Kidney glomerular epithelial cell (primary cell): ENCODE results near the gene SCNN1B.
"Not testable (repeated sequence)": the region's sequence is repeated elsewhere in the genome, so short reads cannot be mapped to it uniquely, and the experiment has no call there.

Experiments
- DNase-seq: peaks from one replicate; lab custom pipeline; 2025; lab: John Stamatoyannopoulos, UW

The SCNN1B gene

DNA sequence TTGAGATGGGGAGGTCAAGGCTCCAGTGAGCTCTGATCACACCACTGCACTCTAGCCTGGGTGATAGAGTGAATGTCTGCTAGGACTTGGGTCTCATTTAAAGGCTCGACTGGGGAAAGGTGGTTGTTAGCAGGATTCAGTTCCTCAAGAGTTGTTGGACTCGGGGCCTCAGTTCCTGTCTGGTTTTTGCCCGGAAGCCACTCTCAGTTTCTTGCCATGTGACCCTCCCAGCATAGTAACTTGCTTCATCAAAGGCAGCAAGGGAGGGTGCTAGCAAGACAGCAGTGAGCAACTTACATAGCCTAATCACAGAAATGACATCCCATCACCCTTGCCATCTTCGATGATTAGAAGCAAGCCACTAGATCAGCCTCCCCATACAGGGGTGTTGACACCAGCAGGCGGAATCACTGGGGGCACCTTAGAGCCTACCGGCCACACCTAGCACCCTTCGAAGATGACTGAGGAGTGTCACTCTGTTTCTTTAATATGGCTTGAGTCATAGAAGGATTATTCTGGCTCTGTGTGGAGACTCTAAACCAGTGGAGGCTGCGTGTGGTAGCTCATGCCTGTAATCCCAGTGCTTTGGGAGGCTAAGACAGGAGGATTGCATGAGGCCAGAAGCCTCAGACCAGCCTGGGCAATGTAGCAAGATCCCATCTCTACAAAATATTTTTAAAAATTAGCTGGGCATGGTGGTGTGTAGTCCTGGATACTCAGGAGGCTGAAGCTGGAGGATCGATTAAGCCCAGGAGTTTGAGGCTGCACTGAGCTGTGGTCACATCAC is 13.2 kb upstream of the SCNN1B start:
- DNase-seq: no peak

DNA sequence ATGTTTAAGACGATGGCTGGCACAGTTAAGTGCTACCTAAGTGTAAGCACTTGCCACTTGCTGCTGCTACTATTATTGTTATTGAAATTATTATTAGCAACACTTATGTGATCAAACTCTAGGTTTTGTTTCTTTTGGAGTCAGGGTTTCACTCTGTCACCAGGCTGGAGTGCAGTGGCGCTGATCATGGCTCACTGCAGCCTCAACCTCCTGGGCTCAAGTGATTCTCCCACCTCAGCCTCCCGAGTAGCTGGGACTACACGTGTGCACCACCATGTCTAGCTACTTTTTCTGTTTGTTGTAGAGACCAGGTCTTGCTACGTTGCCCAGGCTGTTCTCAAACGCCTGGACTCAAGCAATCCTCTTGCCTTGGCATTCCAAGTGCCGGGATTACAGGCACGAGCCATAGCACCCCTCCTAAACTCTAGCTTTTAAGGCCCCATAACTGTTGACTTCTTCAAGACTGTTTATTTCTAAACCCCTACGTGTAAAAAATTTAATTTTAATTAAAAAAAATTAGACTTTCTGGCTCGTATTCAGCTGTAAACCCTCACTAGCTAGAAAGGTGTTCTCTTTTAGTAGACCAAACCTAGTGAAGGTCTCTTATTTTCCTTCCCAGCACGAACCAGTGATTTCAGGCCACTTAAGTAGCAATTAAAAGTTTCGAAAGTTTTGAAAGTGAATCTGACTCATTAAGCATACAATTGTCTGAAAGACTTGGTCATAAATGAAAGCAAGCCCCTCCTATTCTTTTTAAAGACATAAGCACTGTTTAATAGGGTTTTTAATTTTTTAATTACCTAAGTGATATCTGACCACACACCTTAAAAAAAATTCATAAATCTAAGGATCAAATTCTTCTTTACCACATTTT is 11.7 kb upstream of the SCNN1B start:
- no peak for DNase-seq

DNA sequence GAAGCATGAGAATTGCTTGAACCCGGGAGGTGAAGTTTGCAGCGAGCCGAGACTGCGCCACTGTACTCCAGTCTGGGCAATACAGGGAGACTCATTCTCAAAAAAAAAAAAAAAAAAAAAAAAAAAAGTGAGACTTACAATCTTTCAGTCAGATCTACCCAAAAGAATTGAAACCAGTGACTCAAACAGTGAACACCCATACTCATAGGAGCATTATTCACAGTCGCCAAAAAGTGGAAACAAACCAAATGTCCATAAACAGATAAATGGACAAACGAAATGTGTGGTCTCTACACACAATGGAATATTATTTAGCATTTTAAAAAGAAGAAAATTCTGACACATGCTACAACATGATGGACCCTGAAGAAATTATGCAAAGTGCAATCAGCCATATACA is 9.1 kb upstream of the SCNN1B start:
- no peak for DNase-seq

DNA sequence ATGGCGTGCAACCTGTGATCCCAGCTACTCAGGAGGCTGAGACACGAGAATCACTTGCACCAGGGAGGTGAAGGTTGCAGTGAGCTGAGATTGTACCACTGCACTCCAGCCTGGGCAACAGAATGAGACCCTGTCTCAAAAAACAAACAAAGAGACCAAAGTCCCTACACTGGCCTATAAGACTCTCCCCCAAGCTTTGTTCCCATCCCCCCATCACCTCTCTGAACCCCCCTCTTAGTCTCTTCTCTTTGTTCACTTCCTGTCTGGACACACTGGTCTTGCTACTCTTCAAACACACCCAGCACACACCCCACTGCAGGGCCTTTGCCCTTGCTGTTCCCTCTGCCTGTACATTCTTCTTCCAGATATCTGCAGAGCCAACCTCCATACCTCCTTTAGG is 7.8 kb upstream of the SCNN1B start:
- no peak for DNase-seq

DNA sequence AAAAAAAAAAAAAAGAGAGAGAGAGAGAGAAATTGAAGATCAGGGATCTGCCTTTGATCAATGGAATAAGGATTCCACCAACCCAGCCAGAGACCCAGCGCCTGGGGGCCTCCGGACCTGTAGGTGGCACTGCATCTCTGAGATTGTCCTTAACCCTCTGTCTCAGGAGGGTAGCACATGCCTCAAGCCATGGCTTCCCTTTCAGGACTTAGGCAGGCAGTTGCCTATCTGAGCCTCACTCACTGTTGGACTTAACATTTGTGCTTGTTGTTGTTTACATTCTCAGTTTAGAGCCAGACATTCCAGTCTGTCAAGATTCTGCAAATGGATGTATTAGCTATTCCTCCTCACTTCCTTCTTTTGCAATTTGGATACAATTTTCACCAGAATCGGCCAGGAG is 5.1 kb upstream of the SCNN1B start:
- DNase-seq: no peak

DNA sequence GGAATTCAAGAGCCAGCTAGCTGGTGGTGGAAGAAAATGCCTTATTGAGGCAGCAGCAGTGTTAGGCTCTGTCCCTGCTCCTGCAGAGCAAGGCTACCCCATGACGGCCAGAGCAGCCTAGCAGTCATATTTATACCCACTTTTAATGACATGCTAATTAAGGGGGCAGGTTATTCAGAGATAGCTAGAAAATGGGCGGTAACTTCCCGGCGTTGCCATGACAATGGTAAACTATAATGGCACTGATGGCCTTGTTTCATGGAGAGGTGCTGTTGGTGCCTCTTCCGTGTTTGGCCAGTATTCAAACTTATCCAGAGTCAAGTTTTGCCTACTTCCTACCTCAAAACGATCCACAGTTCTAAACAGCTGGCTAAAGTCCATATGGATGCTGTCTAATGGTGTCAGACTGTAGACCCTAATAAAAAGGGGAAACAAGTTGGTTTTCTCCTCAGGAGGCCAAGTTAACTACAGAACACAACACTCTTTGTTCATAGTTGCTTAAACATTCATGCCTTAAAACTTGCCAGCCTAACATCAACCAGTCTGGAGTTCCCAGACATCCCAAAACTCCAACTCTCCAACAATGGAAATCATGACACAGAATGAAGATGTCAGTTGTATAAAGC is 3.7 kb upstream of the SCNN1B start:
- no peak for DNase-seq

DNA sequence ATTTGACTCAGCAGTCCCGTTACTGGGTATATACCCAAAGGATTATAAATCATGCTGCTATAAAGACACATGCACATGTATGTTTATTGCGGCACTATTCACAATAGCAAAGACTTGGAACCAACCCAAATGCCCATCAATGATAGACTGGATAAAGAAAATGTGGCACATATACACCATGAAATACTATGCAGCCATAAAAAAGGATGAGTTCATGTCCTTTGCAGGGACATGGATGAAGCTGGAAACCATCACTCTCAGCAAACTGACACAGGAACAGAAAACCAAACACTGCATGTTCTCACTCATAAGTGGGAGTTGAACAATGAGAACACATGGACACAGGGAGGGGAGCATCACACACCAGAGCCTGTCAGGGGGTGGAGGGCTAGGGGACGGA is 2.3 kb upstream of the SCNN1B start:
- not testable (repeated sequence) for DNase-seq

DNA sequence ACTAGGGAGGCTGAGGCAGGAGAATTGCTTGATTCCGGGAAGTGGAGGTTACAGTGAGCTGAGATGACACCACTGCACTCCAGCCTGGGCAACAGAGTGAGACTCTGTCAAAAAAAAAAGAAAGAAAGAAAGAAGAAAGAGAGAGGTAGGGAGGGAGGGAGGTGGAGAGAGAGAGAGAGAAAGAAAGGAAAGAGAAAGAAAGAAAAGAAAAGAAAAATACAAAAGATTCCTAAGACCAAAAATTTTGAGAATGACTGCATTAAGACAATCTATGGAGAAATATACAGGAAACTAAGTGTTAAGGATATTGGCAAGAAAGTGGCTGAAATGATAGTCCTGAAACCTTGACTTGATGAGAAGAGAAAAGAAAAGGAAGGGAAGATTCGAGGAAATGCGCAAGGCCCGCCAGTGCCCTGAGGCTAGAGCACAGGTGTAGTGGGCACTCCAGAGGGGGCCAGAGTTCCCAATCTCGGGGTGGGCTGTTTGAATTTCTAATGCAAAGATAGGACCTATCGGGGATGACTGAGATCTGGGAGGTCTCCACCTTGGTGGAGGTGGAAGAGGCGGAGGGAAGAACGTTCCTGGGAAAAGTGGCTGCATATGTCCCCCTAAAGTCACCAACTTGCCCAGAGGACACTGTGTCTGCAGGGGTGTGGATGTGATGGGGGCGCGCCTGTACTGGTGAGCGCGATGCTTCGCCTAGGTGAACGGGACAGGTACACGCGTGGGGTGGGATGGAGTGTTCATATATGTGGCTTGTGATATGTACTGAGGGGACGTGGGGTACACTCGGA is 654 bp upstream of the SCNN1B start:
- DNase-seq: no peak

DNA sequence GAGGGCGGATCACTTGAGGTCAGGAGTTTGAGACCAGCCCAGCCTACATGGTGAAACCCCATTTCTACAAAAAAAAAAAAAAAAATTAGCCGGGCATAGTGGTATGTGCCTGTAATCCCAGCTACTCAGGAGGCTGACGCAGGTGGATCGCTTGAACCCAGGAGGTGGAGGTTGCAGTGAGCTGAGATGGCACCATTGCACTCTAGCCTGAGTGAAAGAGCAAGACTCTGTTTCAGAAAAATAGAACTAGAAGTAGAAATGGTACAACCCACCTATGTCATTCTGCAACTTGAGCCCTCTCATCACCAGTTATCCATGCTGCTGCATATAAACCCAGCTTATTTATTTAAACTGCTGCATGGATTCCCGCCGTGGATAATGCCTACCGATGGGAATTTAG is 1.6 kb downstream of the SCNN1B start:
- DNase-seq: no peak

DNA sequence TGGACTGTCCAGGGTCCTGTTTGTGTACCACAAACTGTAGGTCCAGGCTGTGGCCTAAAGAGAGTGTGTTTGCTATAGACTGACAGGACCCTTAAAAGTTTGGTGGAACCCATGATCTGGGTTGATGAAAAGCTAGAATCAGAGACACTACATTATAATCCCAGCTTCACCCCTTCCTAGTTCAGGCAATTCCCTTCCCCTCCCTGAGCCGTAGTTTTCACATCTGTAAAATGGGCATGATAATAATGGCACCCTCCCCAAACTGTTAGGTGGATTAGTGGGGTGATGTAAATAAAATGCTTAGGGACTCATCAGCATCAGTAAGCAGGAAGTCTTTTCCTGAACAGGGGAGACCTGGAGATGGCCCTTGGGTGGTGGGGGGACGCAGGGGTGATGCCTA is 2.5 kb downstream of the SCNN1B start:
- no peak for DNase-seq

DNA sequence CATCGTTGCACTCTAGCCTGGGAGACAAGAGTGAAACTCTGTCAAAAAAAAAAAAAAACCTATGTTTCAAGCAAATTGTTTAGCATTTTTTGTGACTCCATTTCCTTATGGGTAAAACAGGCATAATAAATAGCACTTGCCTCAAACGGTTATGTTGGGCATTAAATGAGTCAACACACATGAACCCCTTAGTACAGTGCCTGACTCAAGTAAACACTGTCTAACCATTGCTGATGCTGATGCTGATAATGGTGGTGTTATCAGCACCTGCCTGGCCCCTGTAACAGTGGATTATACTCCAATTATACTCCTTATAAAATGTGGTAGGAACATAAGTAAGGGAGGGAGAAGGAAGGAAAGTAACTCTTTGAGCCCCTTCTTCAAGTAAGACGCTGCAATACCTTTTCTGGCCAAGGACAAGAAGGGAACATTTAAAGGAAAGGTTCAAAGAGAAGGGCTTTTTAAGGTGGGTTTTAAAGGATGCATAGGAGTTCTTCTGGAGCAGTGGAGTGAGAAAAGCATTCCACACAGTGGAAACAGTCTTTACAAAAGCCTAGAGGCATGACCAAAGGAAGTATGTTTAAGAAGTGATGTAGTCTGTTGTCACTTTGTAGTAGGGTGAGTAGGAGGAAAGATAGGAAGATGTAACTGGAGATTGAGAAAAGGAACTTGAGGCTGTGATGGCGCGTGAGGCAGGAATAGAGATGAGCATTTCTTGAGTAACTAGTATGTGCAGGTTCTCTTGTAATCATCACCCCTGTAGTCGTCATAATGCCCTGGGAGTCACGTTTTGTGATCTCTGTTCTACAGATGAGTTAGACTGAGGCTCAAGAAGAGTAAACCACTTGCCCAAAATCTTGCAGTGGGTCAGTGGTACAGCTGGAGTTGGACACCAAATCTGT is 4.3 kb downstream of the SCNN1B start:
- DNase-seq: no peak

DNA sequence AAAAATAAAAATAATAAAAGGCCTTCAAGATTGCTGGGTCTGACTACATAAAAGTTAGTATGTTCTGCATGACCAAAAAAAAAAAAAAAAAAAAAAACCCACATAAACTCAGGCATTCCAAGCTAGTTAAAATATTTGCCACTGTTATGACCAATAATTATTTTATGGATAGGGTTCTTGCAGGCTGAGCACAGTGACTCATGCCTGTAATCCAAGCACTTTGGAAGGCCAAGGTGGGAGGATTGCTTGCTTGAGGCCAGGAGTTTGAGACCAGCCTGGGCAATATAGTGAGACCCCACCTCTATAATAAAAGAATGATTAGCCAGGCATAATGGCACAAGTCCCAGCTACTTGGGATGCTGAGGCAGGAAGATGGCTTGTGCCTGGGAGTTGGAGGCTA is 8.1 kb downstream of the SCNN1B start:
- no peak for DNase-seq

DNA sequence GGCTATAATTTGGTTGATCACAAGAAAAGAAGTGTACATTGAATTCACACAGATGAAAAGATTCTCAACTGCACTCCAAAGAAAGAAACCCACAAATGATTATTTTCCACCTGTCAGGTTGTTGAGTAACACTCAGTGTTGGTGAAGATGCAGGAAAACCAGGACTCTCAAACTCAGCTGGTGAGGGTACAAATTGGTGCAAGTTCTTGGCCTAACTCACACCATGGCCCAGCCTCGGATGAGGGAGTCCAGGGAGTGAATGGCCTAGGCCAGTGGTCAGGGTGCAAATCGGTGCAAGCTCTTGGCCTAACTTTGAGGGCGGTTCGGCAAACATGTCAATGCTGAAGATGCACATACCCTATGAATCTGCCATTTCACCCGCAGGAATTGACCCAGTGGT is 8.6 kb downstream of the SCNN1B start:
- DNase-seq: no peak

DNA sequence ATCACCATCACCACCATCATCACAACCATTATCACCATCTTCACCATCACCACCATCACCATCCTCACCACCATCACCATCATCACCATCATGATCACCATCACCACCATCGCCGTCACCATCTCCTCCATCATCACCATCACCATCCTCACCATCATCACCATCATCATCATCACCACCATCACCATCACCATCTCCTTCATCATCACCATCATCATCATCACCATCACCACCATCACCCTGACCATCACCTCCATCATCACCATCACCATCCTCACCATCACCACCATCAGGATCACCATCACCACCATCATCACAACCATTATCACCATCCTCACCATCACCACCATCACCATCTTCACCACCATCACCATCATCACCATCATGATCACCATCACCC is 14.1 kb downstream of the SCNN1B start:
- DNase-seq: no peak

DNA sequence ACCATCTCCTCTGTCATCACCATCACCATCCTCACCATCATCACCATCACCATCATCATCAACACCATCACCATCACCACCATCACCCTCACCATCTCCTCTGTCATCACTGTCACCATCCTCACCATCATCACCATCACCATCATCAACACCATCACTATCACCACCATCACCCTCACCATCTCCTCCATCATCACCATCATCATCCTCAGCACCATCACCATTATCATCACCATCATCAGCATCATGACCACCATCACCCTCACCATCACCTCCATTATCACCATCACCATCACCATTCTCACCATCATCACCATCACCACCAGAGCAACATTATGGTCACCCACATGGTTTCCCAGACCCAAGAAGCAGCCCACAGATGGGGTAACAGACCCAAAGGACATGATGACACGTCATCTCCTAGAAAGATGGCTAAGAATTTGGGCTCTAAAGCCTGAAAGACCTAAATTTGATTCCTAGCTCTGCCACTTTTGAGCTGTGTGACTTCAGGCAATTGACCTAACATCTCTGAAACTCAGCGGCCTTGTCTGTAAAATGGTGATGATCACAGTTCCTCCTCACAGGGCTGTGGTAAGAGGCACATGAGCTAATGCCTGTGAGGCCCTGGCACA is 14.6 kb downstream of the SCNN1B start:
- no peak for DNase-seq

DNA sequence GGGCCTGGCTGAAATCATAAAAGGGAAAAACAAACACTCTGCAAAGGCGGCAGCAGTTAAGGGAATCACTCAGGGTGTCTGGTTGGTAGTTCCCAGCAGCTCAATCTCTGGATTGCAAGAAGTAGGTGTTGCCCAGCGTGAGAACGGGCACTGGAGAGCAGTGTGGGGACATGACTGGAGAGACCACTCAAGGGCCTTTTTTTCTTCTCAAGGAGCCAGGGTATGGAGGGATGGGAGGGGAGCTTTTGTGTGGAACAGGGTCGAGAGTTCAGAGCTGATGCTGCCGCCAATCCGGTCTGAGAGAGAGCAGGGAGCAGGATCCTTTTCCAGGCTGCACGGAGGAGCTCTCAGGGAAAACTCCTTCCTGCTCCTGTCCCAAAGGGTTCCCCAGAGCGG is 15.2 kb downstream of the SCNN1B start:
- no peak for DNase-seq

DNA sequence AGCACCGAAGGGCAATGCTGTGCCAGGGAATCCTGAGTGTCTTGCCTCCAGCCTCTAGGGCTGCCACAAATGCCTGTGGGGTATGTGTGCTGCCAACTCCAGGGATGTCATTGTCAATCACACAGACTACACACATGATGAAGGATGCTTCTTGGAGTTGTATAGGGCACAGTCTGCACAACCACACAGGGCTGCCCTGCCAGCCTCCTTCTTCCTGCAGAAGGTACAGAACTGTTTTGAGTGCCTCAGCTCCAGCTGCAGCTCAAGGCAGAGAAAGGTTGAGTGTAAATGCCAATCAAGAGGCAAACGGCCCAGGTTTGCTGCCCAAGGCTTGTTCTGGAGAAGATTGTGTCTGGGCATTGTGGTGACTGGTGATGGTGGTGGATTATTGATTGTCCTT is 15.6 kb downstream of the SCNN1B start:
- DNase-seq: no peak

DNA sequence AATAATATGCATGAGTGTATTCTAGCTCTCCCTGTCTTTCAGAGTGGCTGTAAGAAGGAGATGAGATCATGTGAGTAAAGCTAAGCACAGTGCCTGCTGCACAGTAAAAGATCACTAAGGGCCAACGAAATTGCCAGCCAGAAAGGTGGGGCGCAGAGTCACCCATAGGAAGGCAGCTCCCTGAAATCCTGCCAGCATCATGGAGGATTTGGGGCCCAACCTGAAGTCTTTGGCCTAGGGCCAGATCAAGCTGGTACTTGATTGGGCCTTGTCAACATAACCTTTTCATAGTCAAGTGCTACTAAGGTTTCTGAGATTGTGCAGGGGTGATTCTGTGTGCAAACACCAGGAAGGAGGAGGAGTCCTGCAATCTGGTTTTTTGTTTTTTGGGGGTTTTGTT is 16.5 kb downstream of the SCNN1B start:
- no peak for DNase-seq

DNA sequence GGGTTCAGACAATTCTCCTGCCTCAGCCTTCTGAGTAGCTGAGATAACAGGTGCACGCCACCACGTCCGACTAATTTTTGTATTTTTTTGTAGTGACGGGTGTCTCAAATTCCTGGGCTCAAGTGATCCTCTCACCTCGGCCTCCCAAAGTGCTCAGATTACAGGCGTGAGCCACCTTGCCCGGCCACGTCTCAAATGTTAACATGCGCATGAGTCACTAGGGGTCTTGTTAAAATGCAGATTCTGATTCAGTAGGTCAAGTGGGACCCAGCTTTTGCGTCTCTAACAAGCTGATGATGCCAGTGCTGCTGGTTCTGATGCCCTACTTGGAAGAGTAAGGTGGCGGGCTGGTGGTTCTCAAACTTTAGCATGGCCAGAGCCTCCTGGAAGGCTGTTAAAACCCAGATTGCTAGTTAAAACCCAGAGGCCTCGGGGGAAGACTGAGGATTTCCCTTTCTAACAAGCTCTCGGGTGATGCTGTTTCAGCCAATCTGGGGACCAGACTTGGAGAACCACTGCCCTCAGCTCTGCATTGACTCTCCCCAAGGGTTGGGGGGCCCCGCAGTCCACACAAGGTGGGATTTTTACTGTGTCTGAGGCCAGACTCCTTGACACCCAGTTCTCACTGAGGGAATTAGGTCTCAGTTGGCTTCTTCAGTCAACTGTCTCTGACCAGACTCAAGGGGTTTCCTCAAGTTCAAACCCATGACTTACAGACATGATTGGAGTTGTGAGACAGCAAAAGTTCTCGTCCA is 17.9 kb downstream of the SCNN1B start:
- DNase-seq: no peak

DNA sequence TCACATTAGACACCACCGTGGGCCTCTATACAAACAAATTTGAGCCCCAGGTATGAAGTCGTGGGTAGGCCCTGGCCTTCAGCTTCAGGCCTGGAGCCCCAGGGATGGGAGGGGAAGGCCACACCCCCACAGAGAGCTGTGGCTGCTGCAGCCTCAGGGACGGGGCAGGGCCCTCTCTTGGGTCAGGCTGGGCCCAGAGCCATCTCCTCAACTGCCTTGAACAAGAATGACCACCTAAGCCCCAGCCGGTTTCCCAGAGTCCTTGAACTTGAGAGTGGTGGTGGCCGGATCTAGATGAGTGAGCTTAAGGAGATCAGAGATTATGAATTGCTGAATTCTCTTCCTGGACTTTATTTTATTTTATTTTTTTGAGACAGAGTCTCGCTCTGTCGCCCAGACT is 18.6 kb downstream of the SCNN1B start:
- DNase-seq: no peak
